Stimulated activated CD4-positive, alpha-beta T cell treated with anti-CD3 and anti-CD28 coated beads, TNF-alpha, amount 100 ng/mL, for 4 hours (primary cell): Measurements from ENCODE around the gene GALNT13.

ENCODE experiments used
- DNase-seq, 3 experiments: peaks; one replicate each; pipeline ENCODE4 v3.0.0-alpha.2; 2020; ENCODE audit warnings: low read depth in 3 of 3

GALNT13 gene

DNA sequence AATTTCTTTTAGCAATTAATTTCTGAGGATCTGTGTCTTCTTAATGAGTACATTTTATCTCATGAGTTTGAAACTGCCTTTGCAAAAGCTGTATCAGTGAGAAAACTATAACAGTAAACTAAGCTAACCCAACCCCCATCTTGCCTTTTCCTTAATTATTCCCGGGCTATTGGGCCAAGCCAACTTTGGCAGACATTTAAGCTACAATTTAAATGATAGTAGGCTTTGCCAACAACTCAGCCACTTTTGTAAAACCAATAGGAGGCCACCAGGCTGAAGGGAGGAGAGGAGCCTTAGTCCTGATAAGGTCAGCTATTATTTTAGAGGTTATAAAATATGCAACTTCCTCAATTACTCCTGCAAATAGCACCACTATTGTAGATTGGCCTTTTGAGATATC, 608.8 kb downstream of the GALNT13 start:
- no peak for DNase-seq

GRCh38 chr2:154481336-154481735, 609.6 kb downstream of the GALNT13 start:
- DNase-seq: no peak

GRCh38 chr2:154484338-154485099, 612.8 kb downstream of the GALNT13 start:
- no peak for DNase-seq

DNA sequence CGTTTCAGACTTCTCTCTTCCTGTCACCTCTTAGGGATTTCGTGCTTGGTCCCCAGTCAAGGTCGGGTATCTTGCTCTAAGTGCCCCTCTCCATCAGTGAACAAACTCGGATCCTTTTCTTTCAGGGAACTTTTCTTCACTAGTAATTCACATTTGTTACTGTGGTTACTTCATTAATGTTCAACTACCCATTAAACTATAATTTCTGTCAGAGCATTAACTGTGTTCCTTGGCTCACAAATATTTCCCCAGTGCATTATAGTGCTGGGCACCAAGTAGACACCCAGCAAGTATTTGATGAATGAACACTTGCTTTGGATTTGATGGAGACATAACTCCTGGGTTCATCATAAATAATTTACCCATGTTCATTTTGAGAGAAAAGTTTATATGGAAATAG, 617.1 kb downstream of the GALNT13 start:
- no peak for DNase-seq

DNA sequence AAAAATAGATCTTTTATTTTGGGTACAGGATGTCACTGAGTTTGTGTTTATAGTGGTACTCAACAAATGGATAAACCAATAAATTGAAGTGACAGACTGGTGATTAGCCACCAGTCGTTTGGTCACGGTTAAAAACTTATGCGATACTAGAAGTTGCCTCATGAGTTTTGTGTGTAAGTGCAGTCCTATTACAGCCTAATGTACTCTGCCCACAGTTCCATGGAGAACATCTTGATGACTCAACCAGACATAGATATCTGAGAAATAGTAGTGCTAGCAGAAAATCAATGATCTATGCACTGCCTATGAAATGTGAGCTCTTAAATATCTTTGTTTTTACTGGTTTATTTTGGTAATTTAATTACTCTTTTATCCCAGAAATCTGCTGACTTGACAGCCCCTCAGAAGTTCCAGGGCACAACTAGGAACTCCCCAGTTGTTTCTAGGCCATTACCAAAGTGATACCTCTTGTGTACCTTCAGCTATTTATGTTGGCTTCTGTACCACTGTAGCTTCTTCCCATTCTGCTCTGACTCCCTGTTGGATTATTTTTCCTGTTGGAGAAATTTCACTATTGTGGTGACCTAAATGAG, 617.6 kb downstream of the GALNT13 start:
- DNase-seq: no peak

DNA sequence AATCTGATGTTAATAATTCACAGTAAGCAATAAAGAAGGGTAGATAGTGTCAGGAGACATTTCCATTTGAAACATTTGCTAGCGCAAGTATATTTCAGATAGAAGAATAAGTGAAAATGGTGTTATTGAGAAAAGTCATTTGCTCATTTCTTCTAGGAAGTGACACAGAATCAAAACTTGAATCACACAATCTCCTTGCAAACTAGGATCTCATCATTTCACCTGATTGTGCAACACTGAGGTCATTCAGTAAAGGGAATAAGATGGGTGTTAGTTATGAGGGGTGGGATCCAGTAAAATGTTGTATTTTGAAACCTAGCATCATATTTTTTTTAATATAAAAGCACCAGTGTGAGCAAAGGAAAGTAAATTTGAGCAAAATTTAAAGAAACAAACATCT, 618.8 kb downstream of the GALNT13 start:
- DNase-seq: no peak

DNA sequence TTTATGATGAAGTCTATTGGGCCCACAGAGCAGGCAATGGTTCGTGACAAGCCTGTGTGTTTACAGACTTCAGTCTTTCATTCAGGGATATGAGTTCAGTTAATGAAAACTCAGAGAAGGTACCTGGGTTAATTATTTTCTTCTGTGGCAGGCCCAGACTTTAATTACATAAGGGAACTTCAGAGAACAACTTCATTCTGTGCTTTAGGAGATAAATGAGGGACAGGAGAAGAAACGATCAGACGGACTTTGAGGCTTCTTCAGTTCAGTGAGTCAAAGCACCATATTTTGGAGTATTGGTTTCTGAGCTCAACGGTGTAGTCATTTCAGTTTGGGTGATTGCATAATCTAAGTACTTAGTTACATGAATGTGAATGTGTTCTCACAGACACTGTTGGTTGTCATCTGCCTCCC, 623.7 kb downstream of the GALNT13 start:
- DNase-seq: no peak

- no peak for DNase-seq
Measured at GRCh38 chr2:154497019-154497418, 625.3 kb downstream of the GALNT13 start.
